HG02763 (cell line): Measurements from ENCODE around the gene GPR15LG.

Experiments
- ATAC-seq: cut with Tn5 transposase; IDR thresholded peaks from one replicate; pipeline ENCODE4 v1.9.1; 2021; ENCODE audit warnings: mild to moderate bottlenecking, moderate library complexity; ENCODE audit not compliant: unreplicated experiment

GPR15LG gene

GRCh38 chr10:84212014-84212413 lies 38.4 kb downstream of the GPR15LG start:
- ATAC-seq: no peak

- ATAC-seq: no peak
Measured at GRCh38 chr10:84213076-84213475, 39.5 kb downstream of the GPR15LG start.

- no peak for ATAC-seq
Measured at GRCh38 chr10:84214046-84214572, 40.5 kb downstream of the GPR15LG start.

- peak; percentile 77 for ATAC-seq
Measured at GRCh38 chr10:84214612-84215235, 41.1 kb downstream of the GPR15LG start.

- ATAC-seq: no peak
Measured at GRCh38 chr10:84216834-84217233, 43.2 kb downstream of the GPR15LG start.

- no peak for ATAC-seq
Measured at GRCh38 chr10:84217746-84218145, 44.1 kb downstream of the GPR15LG start.

GRCh38 chr10:84221916-84222315 lies 48.3 kb downstream of the GPR15LG start:
- no peak for ATAC-seq

GRCh38 chr10:84224411-84225028 lies 50.9 kb downstream of the GPR15LG start:
- no peak for ATAC-seq

- ATAC-seq: no peak
Measured at GRCh38 chr10:84225427-84226173, 52.0 kb downstream of the GPR15LG start, which contains the start of gene LRIT2. Gene LRIT2, minus strand, starts transcription at chr10:84225544. Its CDS starts 24 bp downstream, at chr10:84225520.

GRCh38 chr10:84226616-84227015 lies 53.0 kb downstream of the GPR15LG start:
- no peak for ATAC-seq

- no peak for ATAC-seq
Measured at GRCh38 chr10:84227810-84228209, 54.2 kb downstream of the GPR15LG start.

- no peak for ATAC-seq
Measured at GRCh38 chr10:84230359-84230758, 56.8 kb downstream of the GPR15LG start.

- ATAC-seq: no peak
Measured at GRCh38 chr10:84232376-84232775, 58.8 kb downstream of the GPR15LG start.

- no peak for ATAC-seq
Measured at GRCh38 chr10:84233940-84234339, 60.3 kb downstream of the GPR15LG start.

- ATAC-seq: no peak
Measured at GRCh38 chr10:84234479-84234878, 60.9 kb downstream of the GPR15LG start.
